Stomach (tissue), 9 donors: ENCODE measurements around the gene EIF4H. TPM values are rescaled to one million over a fixed set of nuclear protein-coding genes. Genes with fewer than 3 reads are reported as not detected.

Experiments used
- DNase-seq, 2 donors: peaks; one replicate each; pipeline versions ENCODE4 v3.0.0 to v3.0.0-alpha.2; 2013 to 2019
- H3K27ac ChIP-seq, 5 donors: fragments of 200-600 bp in 4 of 5; sonication (generic) in 4 of 5; one replicate each; pipeline ENCODE4 v1.5.1; 2013 to 2019; ENCODE audit warnings: mild to moderate bottlenecking in 1 of 5, moderate library complexity in 1 of 5
- H3K27me3 ChIP-seq, 3 donors: fragments of 200-600 bp; sonication (generic); one replicate each; pipeline ENCODE4 v1.5.1; 2017 to 2019; ENCODE audit warnings: mixed run types in 1 of 3
- H3K36me3 ChIP-seq, 4 donors: fragments of 200-600 bp; sonication (generic); 1 replicate in 3 of 4; 2 replicates in 1 of 4; pipeline ENCODE4 v1.5.1; 2016 to 2019
- H3K4me1 ChIP-seq, 4 donors: fragments of 200-600 bp; sonication (generic); one replicate each; pipeline ENCODE4 v1.5.1; 2016 to 2019
- H3K4me3 ChIP-seq, 4 donors: fragments of 200-600 bp; sonication (generic) in 3 of 4; one replicate each; pipeline ENCODE4 v1.5.1; 2016 to 2019; ENCODE audit warnings: mild to moderate bottlenecking in 1 of 4
- H3K9me3 ChIP-seq, 4 donors: fragments of 200-600 bp; sonication (generic); one replicate each; pipeline ENCODE4 v1.5.1; 2016 to 2019
- CTCF ChIP-seq, 7 experiments: fragments of 450-650 bp in 4 of 7; fragments of 200-600 bp in 3 of 7; sonication (generic) in 3 of 7; IDR thresholded peaks; one replicate each; pipeline ENCODE4 v1.5.1; 2016 to 2019; ENCODE audit warnings: antibody characterized with exemption in 7 of 7, control low read depth in 2 of 7, mild to moderate bottlenecking in 1 of 7
- EP300 ChIP-seq: sonication (generic); formaldehyde crosslinking; IDR thresholded peaks from one replicate; pipeline ENCODE4 v1.6.1; 2017; ENCODE audit warnings: antibody characterized with exemption
- POLR2A ChIP-seq, 4 donors: fragments of 450-650 bp; IDR thresholded peaks; one replicate each; pipeline ENCODE4 v1.6.1; 2016; ENCODE audit warnings: antibody characterized with exemption in 4 of 4, control low read depth in 2 of 4, mild to moderate bottlenecking in 1 of 4, moderate library complexity in 1 of 4
- POLR2AphosphoS5 ChIP-seq, 3 donors: sonication (generic); formaldehyde crosslinking; IDR thresholded peaks; one replicate each; pipeline ENCODE4 v1.6.1; 2016; ENCODE audit warnings: antibody characterized with exemption in 3 of 3
- WGBS, 5 donors: extraction: QIAGEN DNeasy Blood & Tissue Kit in 3 of 5; methylation state at CpG; one replicate each; pipeline versions ENCODE4 v1.1.5 to v1.1.7; 2013 to 2018; 5-methylcytosine and 5-hydroxymethylcytosine counted together
- intact Hi-C: fragments of 100-400 bp; cut with DNase I; formaldehyde crosslinking; loops from one replicate; pipeline ENCODE4 v1.15.1; 2023; ENCODE audit warnings: low total_unique reads
- polyA plus RNA-seq, 3 donors: library from polyadenylated mRNA; stranded (reverse); fragments of 200-250 nt; gene quantifications; one replicate each; pipeline ENCODE4 v1.2.3, GENCODE V29; 2013
- total RNA-seq, 5 donors: library from RNA; depleted of rRNA; stranded (reverse); fragments of >200 nt; gene quantifications; one replicate each; pipeline versions ENCODE4 v1.1.0 to v1.2.3, GENCODE V29; 2014 to 2016
- donor health status: healthy with polysubstance abuse.
- donor health status: Bipolar disorder and iron deficiency.
- donor health status: healthy.

EIF4H gene
- total and polyA plus RNA-seq, 8 donors, result 71.2 to 235 (median 165) TPM

DNA sequence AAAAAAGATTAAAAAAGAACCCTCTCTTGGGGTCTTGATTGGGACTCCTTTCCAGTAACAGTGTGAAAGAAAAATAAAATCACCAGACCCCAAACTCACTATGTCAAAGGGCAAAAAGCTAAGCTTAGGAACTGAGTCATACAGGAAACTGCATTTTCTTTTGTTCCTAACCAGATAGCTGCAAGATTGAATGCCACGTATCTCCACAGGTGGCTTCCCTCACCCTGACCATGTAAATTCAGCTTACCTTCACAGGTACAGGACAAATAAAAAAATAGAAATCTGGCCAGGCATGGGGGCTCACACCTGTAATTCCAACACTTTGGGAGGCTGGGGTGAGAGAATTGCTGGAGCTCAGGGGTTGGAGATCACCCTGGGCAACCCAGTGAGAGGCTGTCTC is 32.5 kb upstream of the EIF4H start:
- intact Hi-C loops, result no loop called here
- DNase-seq, result no peak
- TF ChIP-seq CTCF (IDR thresholded peaks at IDR 0.05) (no peak), EP300 (no peak), POLR2AphosphoS5 (IDR thresholded peaks at IDR 0.05) (no peak), POLR2A (IDR thresholded peaks at IDR 0.05) (no peak)
- 41 to 51% (median 50%) methylated on average over 1 of the region's 1 CpG for WGBS, 5 donors
- no peaks in the 10 kb centered on the region for H3K4me1 ChIP-seq
- H3K4me3 ChIP-seq, result no peak overlapping the region
- H3K36me3 ChIP-seq, result no peaks in the 10 kb centered on the region
- H3K27me3 ChIP-seq, result no peaks in the 10 kb centered on the region
- H3K27ac ChIP-seq, result no peak overlapping the region
- H3K9me3 ChIP-seq, result peaks cover 0 to 6% (median 0%) of the 10 kb centered on the region in 4 donors

DNA sequence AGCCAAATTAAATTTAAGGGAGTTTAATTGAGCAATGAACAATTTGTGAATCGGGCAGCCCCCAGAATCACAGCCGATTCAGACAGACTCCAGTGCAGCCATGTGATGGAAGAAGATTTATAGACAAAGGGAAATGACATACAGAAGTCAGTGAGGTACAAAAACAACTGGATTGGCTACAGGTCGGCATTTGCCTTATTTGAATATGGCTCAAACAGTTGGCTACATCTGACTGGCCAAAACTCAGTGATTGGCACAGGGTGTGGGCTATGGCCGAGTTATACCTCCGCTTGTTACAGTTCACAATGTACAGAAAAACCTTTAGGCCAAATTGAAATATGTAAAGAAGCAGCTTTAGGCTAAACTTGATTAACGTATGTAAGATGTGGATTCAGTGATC is 30.8 kb upstream of the EIF4H start:
- Histone ChIP-seq H3K9me3 (peaks cover 0 to 6% (median 0%) of the 10 kb centered on the region in 4 donors), H3K27me3 (no peaks in the 10 kb centered on the region), H3K4me1 (no peaks in the 10 kb centered on the region), H3K36me3 (no peaks in the 10 kb centered on the region), H3K4me3 (no peak overlapping the region), H3K27ac (no peak overlapping the region)
- intact Hi-C loops, result no loop called here
- DNase-seq, result no peak
- 68 to 79% (median 77%) methylated on average over 6 of the region's 6 CpGs for WGBS, 5 donors
- TF ChIP-seq POLR2AphosphoS5 (IDR thresholded peaks at IDR 0.05), result no peak
- TF ChIP-seq EP300, result no peak
- TF ChIP-seq POLR2A (IDR thresholded peaks at IDR 0.05), result no peak
- no peak for TF ChIP-seq CTCF (IDR thresholded peaks at IDR 0.05)

DNA sequence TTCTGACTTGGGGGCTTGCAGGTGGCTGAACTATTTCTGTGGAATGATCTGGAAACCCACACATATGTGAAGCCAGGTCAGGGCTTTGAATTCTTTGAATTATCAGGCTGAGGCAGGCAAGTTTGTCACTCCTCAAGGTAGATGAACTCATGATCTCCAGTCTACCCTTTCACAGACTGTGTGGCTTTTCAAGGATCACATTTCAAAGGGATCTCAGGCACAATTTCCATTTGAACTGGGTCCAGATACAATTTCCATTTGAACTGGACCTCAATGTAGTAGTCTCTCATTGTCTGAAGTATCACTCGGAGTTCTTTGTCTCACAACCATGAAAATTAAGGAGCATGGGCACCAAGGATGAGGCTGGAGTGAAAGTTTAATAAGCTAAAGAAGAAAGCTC is 25.7 kb upstream of the EIF4H start:
- TF ChIP-seq POLR2A (IDR thresholded peaks at IDR 0.05) (no peak), POLR2AphosphoS5 (IDR thresholded peaks at IDR 0.05) (no peak), CTCF (IDR thresholded peaks at IDR 0.05) (no peak), EP300 (no peak)
- WGBS, 5 donors, result 88 to 97% (median 91%) methylated on average over 1 of the region's 1 CpG

GRCh38 chr7:74149071-74149470 is 25.1 kb upstream of the EIF4H start:
- no peak overlapping the region for H3K27ac ChIP-seq
- H3K9me3 ChIP-seq, result peaks cover 0 to 6% (median 0%) of the 10 kb centered on the region in 4 donors
- no peak overlapping the region for H3K4me3 ChIP-seq
- intact Hi-C loops, result no loop called here
- TF ChIP-seq POLR2AphosphoS5 (IDR thresholded peaks at IDR 0.05) (no peak), CTCF (IDR thresholded peaks at IDR 0.05) (no peak), POLR2A (IDR thresholded peaks at IDR 0.05) (no peak), EP300 (no peak)
- H3K36me3 ChIP-seq, result no peaks in the 10 kb centered on the region
- no peak for DNase-seq
- H3K27me3 ChIP-seq, result no peaks in the 10 kb centered on the region
- 94 to 97% (median 95%) methylated on average over 5 of the region's 5 CpGs for WGBS, 5 donors
- no peaks in the 10 kb centered on the region for H3K4me1 ChIP-seq

More for the DNA sequence above, 25.7 kb upstream of the EIF4H start:
- H3K27me3 ChIP-seq, result no peaks in the 10 kb centered on the region
- no peak overlapping the region for H3K4me3 ChIP-seq
- peaks cover 0 to 6% (median 0%) of the 10 kb centered on the region in 4 donors for H3K9me3 ChIP-seq
- H3K36me3 ChIP-seq, result no peaks in the 10 kb centered on the region
- no peaks in the 10 kb centered on the region for H3K4me1 ChIP-seq
- intact Hi-C loops, result no loop called here
- DNase-seq, result no peak
- no peak overlapping the region for H3K27ac ChIP-seq
